Muscle layer of colon (tissue), 2 donors: ENCODE measurements around the gene SOD2.
"Not testable (repeated sequence)": the region's sequence is repeated elsewhere in the genome, so short reads cannot be mapped to it uniquely, and the experiment has no call there.

ENCODE experiments used
- H3K27ac ChIP-seq: one replicate; pipeline ENCODE4 v1.7.0; 2013; ENCODE audit warnings: low read depth, mild to moderate bottlenecking, low read length, moderate library complexity
- H3K27me3 ChIP-seq, 2 donors: one replicate each; pipeline ENCODE4 v1.7.0; 2013; ENCODE audit warnings: low read length in 2 of 2, mild to moderate bottlenecking in 2 of 2; ENCODE audit not compliant: insufficient read depth in 2 of 2, control insufficient read depth in 1 of 2
- H3K36me3 ChIP-seq: one replicate; pipeline ENCODE4 v1.7.0; 2013; ENCODE audit warnings: mild to moderate bottlenecking, low read length; ENCODE audit not compliant: insufficient read depth
- H3K4me1 ChIP-seq: one replicate; pipeline ENCODE4 v1.7.0; 2013; ENCODE audit warnings: mild to moderate bottlenecking, low read length; ENCODE audit not compliant: insufficient read depth
- H3K4me3 ChIP-seq, 2 donors: one replicate each; pipeline ENCODE4 v1.7.0; 2013; ENCODE audit warnings: low read length in 2 of 2, low read depth in 1 of 2, mild to moderate bottlenecking in 1 of 2, moderate library complexity in 1 of 2
- H3K9ac ChIP-seq: one replicate; pipeline ENCODE4 v1.7.0; 2013; ENCODE audit warnings: low read length
- H3K9me3 ChIP-seq: one replicate; pipeline ENCODE4 v1.7.0; 2013; ENCODE audit warnings: mild to moderate bottlenecking, low read length
- donor health status: abdominal sarcoma.
- donor health status: Adenocarcinoma of cecum.

The SOD2 gene

DNA sequence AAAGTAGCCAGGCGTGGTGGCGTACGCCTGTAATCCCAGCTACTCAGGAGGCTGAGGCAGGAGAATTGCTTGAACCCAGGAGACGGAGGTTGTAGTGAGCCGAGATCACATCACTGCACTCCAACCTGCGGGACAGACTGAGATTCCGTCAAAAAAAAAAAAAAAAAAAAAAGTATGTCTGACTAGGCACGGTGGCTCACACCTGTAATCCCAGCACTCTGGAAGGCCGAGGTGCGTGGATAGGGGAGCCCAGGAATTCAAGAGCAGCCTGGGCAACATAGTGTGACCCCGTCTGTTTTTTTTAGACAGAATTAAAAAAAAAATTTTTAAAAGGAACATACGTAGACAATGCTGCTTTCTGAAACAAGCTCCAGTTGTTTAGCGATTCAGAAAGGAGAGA, 2.9 kb downstream of the SOD2 start:
- not testable (repeated sequence) for H3K27ac ChIP-seq, H3K4me3 ChIP-seq
- peaks cover 26% of the 10 kb centered on the region for H3K36me3 ChIP-seq

DNA sequence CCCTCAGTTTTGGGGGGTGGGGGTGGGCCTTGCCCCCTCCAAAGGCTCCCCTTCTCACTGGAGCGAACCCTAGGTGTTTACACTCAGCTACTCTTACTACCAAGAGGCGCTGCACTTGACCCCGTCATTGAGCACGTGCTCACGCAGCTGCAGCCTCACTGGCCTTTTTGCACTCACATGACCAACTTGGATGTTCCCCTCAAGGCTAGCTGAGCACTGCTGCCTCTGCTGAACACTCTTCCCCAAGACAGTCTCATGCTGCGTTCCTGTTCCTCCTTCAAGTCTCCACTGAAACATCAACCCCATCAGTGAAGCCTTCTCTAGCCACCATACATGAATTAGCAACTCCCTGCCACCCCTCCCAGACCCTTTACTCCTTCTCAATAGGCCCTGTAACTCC, 4.0 kb downstream of the SOD2 start:
- no peaks in the 10 kb centered on the region for H3K27me3 ChIP-seq
- H3K27ac ChIP-seq: no peak overlapping the region
- no peak overlapping the region for H3K4me3 ChIP-seq
- H3K4me1 ChIP-seq: peaks cover 22% of the 10 kb centered on the region
- H3K9ac ChIP-seq: no peak overlapping the region
- H3K9me3 ChIP-seq: no peaks in the 10 kb centered on the region
- peaks cover 32% of the 10 kb centered on the region for H3K36me3 ChIP-seq

More for the DNA sequence above, 2.9 kb downstream of the SOD2 start:
- H3K9me3 ChIP-seq, H3K9ac ChIP-seq, H3K27me3 ChIP-seq: not testable (repeated sequence)
- H3K4me1 ChIP-seq: peaks cover 25% of the 10 kb centered on the region

DNA sequence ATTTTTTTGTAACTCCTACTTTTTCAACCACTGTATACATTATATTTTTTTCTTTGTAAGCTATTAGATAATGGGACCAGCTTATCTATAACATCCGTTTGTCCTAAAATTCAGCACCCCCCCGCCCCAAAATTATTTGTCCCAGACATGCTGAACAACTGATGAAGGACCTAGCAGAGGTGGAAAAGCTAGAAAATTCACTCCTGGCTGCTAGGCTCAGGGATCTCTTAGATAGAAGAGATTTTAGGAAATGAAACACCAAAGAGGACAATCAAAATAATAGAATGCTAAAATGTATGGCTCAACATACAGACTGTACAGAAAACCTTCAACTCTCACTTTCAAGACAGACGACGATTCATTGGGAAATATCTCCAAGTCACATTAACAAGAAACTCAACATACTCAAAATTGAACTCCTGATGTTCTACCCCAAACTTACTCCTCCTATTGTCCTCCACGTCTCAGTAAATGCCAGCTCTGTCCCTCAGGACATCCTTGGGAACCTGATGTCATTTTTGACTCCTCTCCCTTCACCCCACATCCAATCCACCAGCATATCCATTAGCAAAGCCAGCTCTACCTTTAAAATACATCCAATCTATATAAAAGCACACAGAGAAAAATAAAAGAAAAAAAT, 4.7 kb downstream of the SOD2 start:
- H3K27ac ChIP-seq: no peak overlapping the region
- no peaks in the 10 kb centered on the region for H3K27me3 ChIP-seq
- no peak overlapping the region for H3K9ac ChIP-seq
- H3K36me3 ChIP-seq: peaks cover 38% of the 10 kb centered on the region
- peaks cover 20% of the 10 kb centered on the region for H3K4me1 ChIP-seq
- no peak overlapping the region for H3K4me3 ChIP-seq
- H3K9me3 ChIP-seq: no peaks in the 10 kb centered on the region

DNA sequence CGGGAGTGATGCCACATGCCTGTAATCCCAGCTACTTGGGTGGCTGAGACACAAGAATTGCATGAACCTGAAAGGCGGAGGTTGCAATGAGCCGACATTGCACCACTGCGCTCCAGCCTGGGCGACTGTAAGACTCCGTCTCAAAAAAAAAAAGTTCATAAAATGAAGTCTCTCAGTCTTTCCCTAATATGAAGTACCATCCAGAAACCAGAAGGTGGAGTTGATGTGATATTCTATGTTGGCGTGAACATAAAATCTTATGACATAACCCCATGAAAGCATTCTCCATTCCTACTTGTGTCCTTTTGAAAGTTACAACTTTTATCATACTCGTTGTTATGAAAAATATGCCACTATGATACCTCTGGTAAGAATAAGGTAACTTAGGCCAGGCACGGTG, 5.7 kb downstream of the SOD2 start:
- peaks cover 22% of the 10 kb centered on the region for H3K4me1 ChIP-seq
- no peak overlapping the region for H3K9ac ChIP-seq
- no peak overlapping the region for H3K27ac ChIP-seq
- no peaks in the 10 kb centered on the region for H3K27me3 ChIP-seq
- peaks cover 38% of the 10 kb centered on the region for H3K36me3 ChIP-seq
- H3K4me3 ChIP-seq: no peak overlapping the region
- H3K9me3 ChIP-seq: no peaks in the 10 kb centered on the region

DNA sequence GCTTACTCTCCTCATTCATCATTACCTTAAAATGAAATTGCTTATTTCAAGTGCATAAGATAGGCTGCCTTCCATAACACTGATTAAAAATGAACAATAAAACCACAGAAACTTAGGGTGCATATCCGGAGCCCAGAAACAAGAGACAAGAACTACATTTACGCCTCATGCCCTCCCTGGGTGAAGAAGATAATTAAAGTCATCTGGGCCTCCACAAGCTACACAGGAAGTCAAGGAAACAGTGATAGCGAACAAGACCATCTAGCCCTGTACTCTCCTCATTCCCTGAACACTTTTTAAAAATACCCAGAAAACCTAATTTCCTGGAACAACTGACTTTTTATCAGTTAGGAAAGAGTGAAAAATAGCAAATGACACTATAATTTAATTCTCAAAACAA, 6.3 kb downstream of the SOD2 start:
- H3K4me1 ChIP-seq: peaks cover 24% of the 10 kb centered on the region
- no peaks in the 10 kb centered on the region for H3K9me3 ChIP-seq
- no peak overlapping the region for H3K4me3 ChIP-seq

DNA sequence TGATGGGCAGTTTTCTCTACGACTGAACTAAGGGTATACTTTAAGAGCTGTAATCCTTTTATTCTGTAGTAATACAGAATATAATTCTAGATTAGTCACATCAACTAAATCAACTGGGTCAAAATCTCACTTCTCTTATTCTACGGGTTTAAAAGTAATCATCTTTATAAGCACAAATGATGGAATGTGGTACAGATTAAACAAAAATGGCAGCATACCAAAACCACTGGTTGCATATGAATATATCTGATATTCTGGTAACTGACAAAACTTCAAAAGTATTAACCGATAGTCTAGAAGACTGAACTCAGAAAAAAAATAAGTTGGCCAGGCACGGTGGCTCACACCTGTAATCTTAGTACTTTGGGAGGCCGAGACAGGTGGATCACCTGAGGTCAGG, 7.0 kb downstream of the SOD2 start:
- Histone ChIP-seq H3K9me3 (no peaks in the 10 kb centered on the region), H3K9ac (no peak overlapping the region), H3K27me3 (no peaks in the 10 kb centered on the region), H3K27ac (no peak overlapping the region), H3K4me1 (peaks cover 23% of the 10 kb centered on the region), H3K4me3 (no peak overlapping the region), H3K36me3 (peaks cover 38% of the 10 kb centered on the region)

More for the DNA sequence above, 6.3 kb downstream of the SOD2 start:
- Histone ChIP-seq H3K36me3 (peaks cover 38% of the 10 kb centered on the region), H3K9ac (no peak overlapping the region), H3K27me3 (no peaks in the 10 kb centered on the region), H3K27ac (no peak overlapping the region)

DNA sequence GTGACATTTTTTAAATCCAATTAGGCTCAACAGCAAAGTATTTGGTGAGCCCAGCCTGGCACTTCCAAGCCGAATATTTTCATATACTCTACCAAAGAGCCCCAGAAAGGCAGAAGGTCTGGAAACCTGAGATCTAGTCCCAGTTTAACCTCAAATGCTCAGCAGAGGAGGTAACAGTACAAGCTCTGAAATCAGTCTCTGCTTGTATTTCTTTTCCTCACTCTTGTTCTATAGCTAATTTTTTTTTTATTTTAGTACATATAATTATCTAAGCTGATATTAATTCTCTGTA, 9.1 kb downstream of the SOD2 start:
- Histone ChIP-seq H3K9me3 (no peaks in the 10 kb centered on the region), H3K4me3 (no peak overlapping the region), H3K4me1 (peaks cover 19% of the 10 kb centered on the region), H3K9ac (no peak overlapping the region), H3K27ac (no peak overlapping the region), H3K27me3 (no peaks in the 10 kb centered on the region), H3K36me3 (peaks cover 32% of the 10 kb centered on the region)

DNA sequence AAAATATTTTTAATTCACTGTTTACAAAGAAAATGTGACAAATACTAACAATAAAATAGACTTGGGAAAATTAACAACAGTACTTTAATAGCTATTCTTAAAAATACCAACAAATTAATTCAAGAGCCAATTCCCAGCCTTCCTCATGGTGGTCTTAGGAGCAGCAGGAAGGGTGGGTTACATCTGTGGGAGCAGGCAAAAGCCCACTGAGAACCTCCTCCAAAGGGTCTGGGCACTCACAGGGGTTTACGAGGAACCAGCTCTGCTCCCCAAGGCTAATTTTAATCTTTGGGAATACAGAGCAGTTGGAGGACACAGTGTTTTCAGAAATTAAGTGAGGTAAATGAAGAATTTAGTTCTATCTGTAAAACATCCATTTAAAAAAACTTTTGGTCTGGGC, 10.2 kb downstream of the SOD2 start:
- Histone ChIP-seq H3K4me3 (no peak overlapping the region), H3K27me3 (no peaks in the 10 kb centered on the region), H3K9ac (no peak overlapping the region), H3K27ac (no peak overlapping the region), H3K9me3 (no peaks in the 10 kb centered on the region), H3K36me3 (peaks cover 27% of the 10 kb centered on the region), H3K4me1 (peaks cover 9% of the 10 kb centered on the region)

DNA sequence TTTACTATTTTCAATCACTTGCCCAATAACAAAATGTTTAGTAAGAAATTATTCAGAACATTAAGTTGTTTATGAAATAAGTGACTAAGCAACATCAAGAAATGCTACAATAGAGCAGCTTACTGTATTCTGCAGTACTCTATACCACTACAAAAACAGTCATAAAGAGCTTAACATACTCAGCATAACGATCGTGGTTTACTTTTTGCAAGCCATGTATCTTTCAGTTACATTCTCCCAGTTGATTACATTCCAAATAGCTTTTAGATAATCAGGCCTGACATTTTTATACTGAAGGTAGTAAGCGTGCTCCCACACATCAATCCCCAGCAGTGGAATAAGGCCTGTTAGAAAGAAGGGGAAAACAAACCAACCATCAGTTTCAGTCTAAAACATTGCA, 10.7 kb downstream of the SOD2 start:
- H3K27me3 ChIP-seq: no peaks in the 10 kb centered on the region
- no peak overlapping the region for H3K9ac ChIP-seq
- no peak overlapping the region for H3K4me3 ChIP-seq
- H3K4me1 ChIP-seq: peaks cover 9% of the 10 kb centered on the region
- peaks cover 27% of the 10 kb centered on the region for H3K36me3 ChIP-seq
- no peak overlapping the region for H3K27ac ChIP-seq
- no peaks in the 10 kb centered on the region for H3K9me3 ChIP-seq

DNA sequence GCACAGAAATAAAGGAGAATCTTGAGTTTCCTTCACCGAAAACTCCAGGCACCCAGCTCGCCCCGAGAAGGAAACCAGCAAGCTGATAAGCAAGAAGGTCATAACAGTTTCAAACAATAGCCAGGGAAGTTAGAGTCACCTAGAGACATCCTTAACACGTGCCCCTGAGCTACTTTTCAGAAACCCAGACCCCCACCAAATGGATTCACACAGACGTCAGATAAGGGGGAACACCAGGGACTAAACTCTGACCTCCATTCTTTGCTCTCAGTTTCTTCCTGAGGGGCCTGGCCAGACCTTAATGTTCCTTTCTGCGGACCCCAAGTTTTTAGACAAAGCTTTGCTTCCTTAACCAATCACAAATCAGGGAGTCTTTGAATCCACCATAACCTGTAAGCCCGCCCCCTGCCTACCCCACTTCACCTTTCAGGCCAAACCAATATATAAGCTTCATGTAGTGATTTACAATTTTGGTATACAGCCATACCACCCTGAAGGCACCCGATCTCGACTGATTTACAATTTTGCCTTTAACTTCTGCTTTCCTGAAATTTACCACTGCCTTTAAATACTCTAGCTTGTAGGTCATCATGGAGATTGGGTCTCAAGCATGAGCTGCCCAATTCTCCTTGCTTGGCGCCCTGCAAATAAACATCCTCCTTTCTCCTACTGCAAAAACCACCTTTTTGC, 11.7 kb downstream of the SOD2 start:
- Histone ChIP-seq H3K4me1 (peaks cover 9% of the 10 kb centered on the region), H3K27me3 (no peaks in the 10 kb centered on the region), H3K36me3 (peaks cover 27% of the 10 kb centered on the region), H3K27ac (no peak overlapping the region), H3K9me3 (no peaks in the 10 kb centered on the region), H3K9ac (no peak overlapping the region), H3K4me3 (no peak overlapping the region)

DNA sequence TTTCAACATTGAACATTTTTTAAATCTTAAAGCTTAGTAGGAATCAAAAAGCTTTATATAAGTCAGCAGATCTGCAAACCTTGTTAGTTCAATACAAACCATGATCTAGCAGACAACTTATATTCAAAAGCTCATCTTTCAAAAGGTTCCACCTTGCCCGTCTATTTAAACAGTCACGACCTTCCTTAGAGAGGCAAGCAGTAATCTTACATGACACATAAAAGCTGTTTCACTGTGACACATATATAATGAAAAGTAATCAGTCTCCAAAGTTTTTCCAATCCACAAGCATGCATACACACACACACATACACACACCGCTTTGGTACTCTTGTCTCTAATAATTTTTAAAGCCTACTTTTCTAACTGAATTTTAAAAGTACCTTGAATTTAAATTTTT, 12.9 kb downstream of the SOD2 start:
- H3K4me1 ChIP-seq: peaks cover 9% of the 10 kb centered on the region
- no peak overlapping the region for H3K27ac ChIP-seq
- no peak overlapping the region for H3K4me3 ChIP-seq
- H3K9me3 ChIP-seq: no peaks in the 10 kb centered on the region
- H3K36me3 ChIP-seq: peaks cover 18% of the 10 kb centered on the region
- no peaks in the 10 kb centered on the region for H3K27me3 ChIP-seq
- no peak overlapping the region for H3K9ac ChIP-seq
